ENCODE measurements around the gene TMEM131. TPM values are rescaled to one million over a fixed set of nuclear protein-coding genes. Genes with fewer than 3 reads are reported as not detected.

The TMEM131 gene
- total and polyA plus RNA-seq, 12 donors = 8.2 to 34.3 (median 30.0) TPM

- no peak for TF ChIP-seq CTCF (IDR thresholded peaks at IDR 0.05)
- 73 to 78% methylated on average over 6 of the region's 6 CpGs for WGBS, 2 donors
- ATAC-seq (no peak), DNase-seq (no peak)
- H3K36me3 ChIP-seq = peaks cover 0 to 89% (median 6%) of the 10 kb centered on the region in 9 donors
- H3K9me3 ChIP-seq = no peaks in the 10 kb centered on the region
- intact Hi-C loops (cut with DNase I) = loop anchor here in 1 of 10 donors (10.0 kb wide), 1 partner anchor 75 kb away; no protein-coding TSS in a partner anchor
- H3K4me3 ChIP-seq = no peak overlapping the region
- H3K27me3 ChIP-seq = no peaks in the 10 kb centered on the region
- no peak overlapping the region for H3K27ac ChIP-seq
- no peaks in the 10 kb centered on the region for H3K4me1 ChIP-seq
Observed at GRCh38 chr2:97819754-97820153, 176.0 kb downstream of the TMEM131 start.

GRCh38 chr2:97816411-97816810, 179.3 kb downstream of the TMEM131 start:
- H3K36me3 ChIP-seq = peaks cover 0 to 100% (median 26%) of the 10 kb centered on the region in 9 donors
- H3K4me3 ChIP-seq = no peak overlapping the region
- no peaks in the 10 kb centered on the region for H3K27me3 ChIP-seq
- intact Hi-C loops (cut with DNase I) = no loop called here
- no peak for ATAC-seq
- no peak for DNase-seq
- H3K4me1 ChIP-seq = no peaks in the 10 kb centered on the region
- WGBS, 2 donors = 98% methylated on average over 2 of the region's 2 CpGs
- H3K27ac ChIP-seq = no peak overlapping the region
- TF ChIP-seq CTCF (IDR thresholded peaks at IDR 0.05) = no peak
- H3K9me3 ChIP-seq = no peaks in the 10 kb centered on the region

- no peak for ATAC-seq
- no peak overlapping the region for H3K27ac ChIP-seq
- H3K4me1 ChIP-seq = peaks cover 0 to 3% (median 0%) of the 10 kb centered on the region in 9 donors
- no peak for DNase-seq
- WGBS, 2 donors = 92 to 96% methylated on average over 7 of the region's 7 CpGs
- H3K27me3 ChIP-seq = no peaks in the 10 kb centered on the region
- H3K36me3 ChIP-seq = peaks cover 0 to 99% (median 24%) of the 10 kb centered on the region in 9 donors
- intact Hi-C loops (cut with DNase I) = no loop called here
- no peak overlapping the region for H3K4me3 ChIP-seq
- no peak for TF ChIP-seq CTCF (IDR thresholded peaks at IDR 0.05)
- H3K9me3 ChIP-seq = no peaks in the 10 kb centered on the region
Observed at GRCh38 chr2:97812931-97813330, 182.8 kb downstream of the TMEM131 start.

- no peak for ATAC-seq
- no peak for DNase-seq
- no peaks in the 10 kb centered on the region for H3K9me3 ChIP-seq
- no peaks in the 10 kb centered on the region for H3K27me3 ChIP-seq
- H3K27ac ChIP-seq = no peak overlapping the region
- H3K36me3 ChIP-seq = peaks cover 0 to 86% (median 30%) of the 10 kb centered on the region in 9 donors
- no peak for TF ChIP-seq CTCF (IDR thresholded peaks at IDR 0.05)
- 87 to 89% methylated on average over 4 of the region's 4 CpGs for WGBS, 2 donors
- H3K4me1 ChIP-seq = peaks cover 0 to 14% (median 4%) of the 10 kb centered on the region in 9 donors
- no peak overlapping the region for H3K4me3 ChIP-seq
- intact Hi-C loops (cut with DNase I) = loop anchor here (2.0 to 10.0 kb wide), 12 partner anchors 183 to 578 kb away; partner anchors contain the start of gene TMEM131 (in 4 of the 10)
Observed at GRCh38 chr2:97808816-97809215, 186.9 kb downstream of the TMEM131 start.

Measured in heart right ventricle (tissue), 16 donors.